ENCODE measurements around the gene CPD.

DNA sequence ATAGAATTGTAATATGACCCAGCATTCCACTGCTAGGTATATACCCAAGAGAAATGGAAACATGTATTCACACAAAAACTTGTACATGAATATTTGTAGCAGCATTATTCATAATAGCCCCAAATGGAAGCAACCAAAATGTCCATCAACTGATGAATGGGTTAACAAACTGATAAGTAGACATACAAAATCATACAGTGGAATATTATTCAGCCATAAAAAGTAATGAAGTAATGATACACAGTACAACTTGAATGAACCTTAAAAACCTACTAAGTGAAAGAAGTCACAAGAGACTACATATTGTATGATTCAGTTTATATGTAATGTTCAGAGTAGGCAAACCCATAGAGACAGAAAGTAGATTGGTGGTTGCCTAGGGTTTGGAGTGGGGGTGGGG is 58.0 kb downstream of the CPD start:
- TF ChIP-seq, protein P1, sequence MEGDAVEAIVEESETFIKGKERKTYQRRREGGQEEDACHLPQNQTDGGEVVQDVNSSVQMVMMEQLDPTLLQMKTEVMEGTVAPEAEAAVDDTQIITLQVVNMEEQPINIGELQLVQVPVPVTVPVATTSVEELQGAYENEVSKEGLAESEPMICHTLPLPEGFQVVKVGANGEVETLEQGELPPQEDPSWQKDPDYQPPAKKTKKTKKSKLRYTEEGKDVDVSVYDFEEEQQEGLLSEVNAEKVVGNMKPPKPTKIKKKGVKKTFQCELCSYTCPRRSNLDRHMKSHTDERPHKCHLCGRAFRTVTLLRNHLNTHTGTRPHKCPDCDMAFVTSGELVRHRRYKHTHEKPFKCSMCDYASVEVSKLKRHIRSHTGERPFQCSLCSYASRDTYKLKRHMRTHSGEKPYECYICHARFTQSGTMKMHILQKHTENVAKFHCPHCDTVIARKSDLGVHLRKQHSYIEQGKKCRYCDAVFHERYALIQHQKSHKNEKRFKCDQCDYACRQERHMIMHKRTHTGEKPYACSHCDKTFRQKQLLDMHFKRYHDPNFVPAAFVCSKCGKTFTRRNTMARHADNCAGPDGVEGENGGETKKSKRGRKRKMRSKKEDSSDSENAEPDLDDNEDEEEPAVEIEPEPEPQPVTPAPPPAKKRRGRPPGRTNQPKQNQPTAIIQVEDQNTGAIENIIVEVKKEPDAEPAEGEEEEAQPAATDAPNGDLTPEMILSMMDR (IDR thresholded peaks at IDR 0.05 in 4 of 5, conservative IDR thresholded peaks at IDR 0.05 in 1 of 5), result no peak
- no peak for TF ChIP-seq POLR2A (IDR thresholded peaks at IDR 0.05)

Measured in gastrocnemius medialis (tissue), 4 donors.